SK-N-SH (cell line): ENCODE measurements around the gene STX16. TPM values are rescaled to one million over a fixed set of nuclear protein-coding genes. Genes with fewer than 3 reads are reported as not detected.
"Not testable (repeated sequence)": the region's sequence is repeated elsewhere in the genome, so short reads cannot be mapped to it uniquely, and the experiment has no call there.

Experiments
- CTCF ChIA-PET: fragments of 300-600, 350-600 bp; formaldehyde crosslinking; extraction: SDS; loops from one replicate; lab custom pipeline; 2021; lab: Yijun Ruan, JAX
- POLR2A ChIA-PET: fragments of 350-600 bp; sonication (Branson Sonifier 250); formaldehyde crosslinking; extraction: SDS; loops from one replicate; lab custom pipeline; 2020; ENCODE audit warnings: antibody characterized with exemption, inconsistent platforms; lab: Yijun Ruan, JAX
- DNase-seq: peaks from one replicate; pipeline ENCODE4 v3.0.0; 2012
- H2AFZ ChIP-seq: fragments of 200-600 bp; sonication (generic); 2 replicates; pipeline ENCODE4 v1.8.1; 2016; ENCODE audit warnings: antibody characterized with exemption, mild to moderate bottlenecking, low read depth
- H3F3A ChIP-seq: fragments of 200-600 bp; sonication (generic); replicated peaks from 2 replicates; pipeline ENCODE3; 2016; ENCODE audit warnings: antibody characterized with exemption, mild to moderate bottlenecking; ENCODE audit not compliant: insufficient read depth
- H3K27ac ChIP-seq, 2 experiments: fragments of 200-500 bp in 1 of 2; fragments of 200-600 bp in 1 of 2; sonication (Bioruptor generic) in 1 of 2; sonication (generic), shearing (Covaris generic) in 1 of 2; 2 replicates each; pipeline versions ENCODE4 v1.5.1 to v1.6.1; 2014 to 2016; ENCODE audit warnings: low read depth in 2 of 2, inconsistent platforms in 1 of 2, low read length in 1 of 2, mild to moderate bottlenecking in 1 of 2, mixed read lengths in 1 of 2
- H3K27me3 ChIP-seq: fragments of 200-600 bp; sonication (generic), shearing (Covaris generic); 2 replicates; pipeline ENCODE4 v1.6.1; 2016; ENCODE audit warnings: mixed run types; ENCODE audit not compliant: insufficient read depth
- H3K36me3 ChIP-seq, 2 experiments: fragments of 200-500 bp in 1 of 2; fragments of 200-600 bp in 1 of 2; sonication (Bioruptor generic) in 1 of 2; sonication (generic) in 1 of 2; replicated peaks in 1 of 2; 2 replicates each; pipeline versions ENCODE3 to v1.5.1; 2014 to 2016; ENCODE audit warnings: low read length in 1 of 2, mild to moderate bottlenecking in 1 of 2; ENCODE audit not compliant: insufficient read depth in 2 of 2, control insufficient read depth in 1 of 2
- H3K4me1 ChIP-seq, 2 experiments: fragments of 200-500 bp in 1 of 2; fragments of 200-600 bp in 1 of 2; sonication (Bioruptor generic) in 1 of 2; sonication (generic), shearing (Covaris generic) in 1 of 2; 2 replicates each; pipeline versions ENCODE4 v1.5.1 to v1.6.1; 2014 to 2016; ENCODE audit warnings: low read depth in 1 of 2, low read length in 1 of 2, mixed run types in 1 of 2; ENCODE audit not compliant: insufficient read depth in 2 of 2, control insufficient read depth in 1 of 2
- H3K4me2 ChIP-seq: fragments of 200-600 bp; sonication (generic), shearing (Covaris generic); 2 replicates; pipeline ENCODE4 v1.6.1; 2017; ENCODE audit warnings: mixed run types
- H3K4me3 ChIP-seq, 2 experiments: fragments of 200-500 bp in 1 of 2; fragments of 200-600 bp in 1 of 2; sonication (Bioruptor generic) in 1 of 2; sonication (generic), shearing (Covaris generic) in 1 of 2; 2 replicates each; pipeline versions ENCODE4 v1.5.1 to v1.8.1; 2014 to 2016; ENCODE audit warnings: low read depth in 2 of 2, inconsistent platforms in 1 of 2, low read length in 1 of 2, mild to moderate bottlenecking in 1 of 2, mixed read lengths in 1 of 2, moderate library complexity in 1 of 2
- H3K79me2 ChIP-seq: fragments of 200-600 bp; sonication (generic); 2 replicates; pipeline ENCODE4 v1.8.1; 2017; ENCODE audit warnings: mild to moderate bottlenecking; ENCODE audit not compliant: insufficient read depth
- H3K9ac ChIP-seq: fragments of 200-600 bp; sonication (generic); 2 replicates; pipeline ENCODE4 v1.6.1; 2017; ENCODE audit warnings: mixed run types
- H3K9me2 ChIP-seq: fragments of 200-600 bp; sonication (generic); 2 replicates; pipeline ENCODE4 v1.6.1; 2017; ENCODE audit warnings: mixed run types
- H3K9me3 ChIP-seq: fragments of 200-600 bp; sonication (generic); 2 replicates; pipeline ENCODE4 v1.6.1; 2017; ENCODE audit warnings: mixed run types, mild to moderate bottlenecking, moderate library complexity
- H4K20me1 ChIP-seq: fragments of 200-600 bp; sonication (generic); 2 replicates; pipeline ENCODE4 v1.6.1; 2017; ENCODE audit warnings: mild to moderate bottlenecking, mixed run types; ENCODE audit not compliant: insufficient read depth
- CHD2 ChIP-seq: fragments of 150-350 bp; IDR thresholded peaks from 2 replicates; pipeline ENCODE4 v1.6.1; 2018; ENCODE audit warnings: low read length; ENCODE audit not compliant: partially characterized antibody
- ELF1 ChIP-seq: IDR thresholded peaks from 2 replicates; pipeline ENCODE4 v1.4.0; 2012
- FOSL2 ChIP-seq: IDR thresholded peaks from 2 replicates; pipeline ENCODE4 v1.4.0; 2012; ENCODE audit warnings: low read depth, mild to moderate bottlenecking, moderate library complexity, borderline replicate concordance
- FOXJ3 ChIP-seq: sonication (generic); formaldehyde crosslinking; IDR thresholded peaks from 2 replicates; pipeline ENCODE4 v1.5.1; 2020; ENCODE audit warnings: mild to moderate bottlenecking, missing genetic modification reagents
- FOXM1 ChIP-seq: IDR thresholded peaks from 2 replicates; pipeline ENCODE4 v1.4.0; 2012; ENCODE audit warnings: low read depth, mild to moderate bottlenecking
- GATA2 ChIP-seq: sonication (generic); formaldehyde crosslinking; IDR thresholded peaks from 2 replicates; pipeline ENCODE4 v1.5.0; 2020; ENCODE audit warnings: mild to moderate bottlenecking, missing genetic modification reagents
- MEF2A ChIP-seq: IDR thresholded peaks from 2 replicates; pipeline ENCODE4 v1.4.0; 2012; ENCODE audit warnings: low read depth, borderline replicate concordance
- NRF1 ChIP-seq: IDR thresholded peaks from 2 replicates; pipeline ENCODE4 v1.6.1; 2012; ENCODE audit warnings: low read depth, mild to moderate bottlenecking, low read length
- RAD21 ChIP-seq: IDR thresholded peaks from 2 replicates; pipeline ENCODE4 v1.6.1; 2012; ENCODE audit warnings: mild to moderate bottlenecking, low read length
- RCOR1 ChIP-seq: fragments of 150-350 bp; IDR thresholded peaks from 2 replicates; pipeline ENCODE4 v1.6.1; 2017; ENCODE audit warnings: antibody characterized with exemption, low read length
- RXRA ChIP-seq: IDR thresholded peaks from 2 replicates; pipeline ENCODE4 v1.4.0; 2012; ENCODE audit warnings: low read depth, mild to moderate bottlenecking, borderline replicate concordance
- SIN3A ChIP-seq: IDR thresholded peaks from 2 replicates; pipeline ENCODE4 v1.6.1; 2012; ENCODE audit warnings: low read depth, mild to moderate bottlenecking, low read length, moderate library complexity, borderline replicate concordance
- TAF1 ChIP-seq: IDR thresholded peaks from 2 replicates; pipeline ENCODE4 v1.6.1; 2012; ENCODE audit warnings: low read depth, mild to moderate bottlenecking, low read length, moderate library complexity, borderline replicate concordance
- TEAD4 ChIP-seq: IDR thresholded peaks from 2 replicates; pipeline ENCODE4 v1.4.0; 2012; ENCODE audit warnings: mild to moderate bottlenecking, borderline replicate concordance; ENCODE audit not compliant: insufficient read depth
- YY1 ChIP-seq: IDR thresholded peaks from 2 replicates; pipeline ENCODE4 v1.4.0; 2012; ENCODE audit warnings: low read depth, mild to moderate bottlenecking
- WGBS: methylation state at CpG from one replicate; pipeline ENCODE4 v1.1.6; 2017; ENCODE audit warnings: low lambda C conversion rate; 5-methylcytosine and 5-hydroxymethylcytosine counted together
- polyA plus RNA-seq, 3 experiments: library from polyadenylated mRNA; depleted of rRNA; stranded (reverse); fragments of >200 nt; gene quantifications; 2 replicates each; pipeline ENCODE4 v1.2.3, GENCODE V29; 2012
- TF ChIP-seq, protein P1 (sequence below): fragments of 200-600 bp; sonication (generic); IDR thresholded peaks from 2 replicates; pipeline ENCODE4 v1.6.1; 2017; ENCODE audit warnings: antibody characterized with exemption, mild to moderate bottlenecking, moderate library complexity
- TF ChIP-seq, protein P2 (sequence below): fragments of 150-350 bp; IDR thresholded peaks from 2 replicates; pipeline ENCODE4 v1.6.1; 2017; ENCODE audit warnings: antibody characterized with exemption, low read length, low read depth, borderline replicate concordance

The STX16 gene
- polyA plus RNA-seq, 1 of the 3 experiments (the other 2 are of a cell fraction), result 63.8 TPM

DNA sequence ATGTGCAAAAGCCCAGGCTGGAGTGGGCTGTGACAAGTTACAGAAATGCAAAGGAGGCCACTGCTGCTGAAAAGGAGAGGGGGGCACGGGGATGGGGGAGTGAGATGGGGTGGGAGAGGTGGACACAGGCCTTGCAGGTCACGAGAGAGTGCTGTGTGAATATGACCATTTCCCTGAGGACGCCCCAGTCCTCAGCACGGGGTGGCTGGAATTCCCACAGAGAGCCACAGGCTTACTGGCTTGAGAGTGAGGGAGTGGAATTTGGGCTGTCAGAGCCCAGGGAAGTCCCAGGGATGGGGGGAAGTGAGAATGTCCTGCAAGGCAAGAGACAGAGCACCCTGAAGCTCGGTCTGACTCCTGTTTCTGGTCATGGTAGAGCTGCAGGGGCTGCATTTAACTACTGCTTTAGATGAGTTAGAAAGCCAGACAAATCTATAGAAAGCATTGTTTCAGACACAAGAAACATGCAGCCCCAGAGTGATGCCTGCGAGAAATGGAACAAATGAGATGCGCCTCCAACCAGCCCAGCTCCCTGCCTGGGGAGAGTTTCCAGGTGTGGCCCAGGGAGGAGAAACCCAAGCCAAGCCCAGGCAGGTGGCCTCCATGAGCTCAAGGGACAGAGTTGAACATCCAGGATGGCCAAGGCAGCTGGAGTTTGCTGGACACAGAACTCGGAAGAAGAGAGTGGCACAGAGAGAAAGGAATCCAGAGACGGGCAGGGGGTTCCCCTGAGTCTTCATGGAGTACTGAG, 72.0 kb downstream of the STX16 start (continued):
- no peak for TF ChIP-seq YY1
- TF ChIP-seq, all 33 proteins: peak for 0

DNA sequence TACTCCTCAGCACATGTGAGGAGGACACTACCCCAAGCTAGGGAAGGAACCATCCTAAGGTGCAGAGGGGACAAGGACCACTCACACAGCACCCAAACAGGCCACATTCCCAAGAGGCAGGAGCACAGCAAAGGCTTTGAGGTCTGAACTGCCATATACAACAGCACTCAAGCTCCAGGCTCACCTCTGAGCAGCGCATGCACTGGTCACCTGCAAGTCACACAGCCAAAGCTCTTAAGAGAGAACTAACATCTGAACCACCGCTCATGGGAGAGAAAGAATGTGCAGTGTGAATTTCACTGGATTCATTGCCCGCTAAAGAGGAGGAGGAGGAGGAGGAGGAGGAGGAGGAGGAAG, 72.5 kb downstream of the STX16 start:
- H3K36me3 ChIP-seq, result no peaks in the 10 kb centered on the region
- no peaks in the 10 kb centered on the region for H3K4me1 ChIP-seq
- no peaks in the 10 kb centered on the region for H3K9me2 ChIP-seq
- H3K9me3 ChIP-seq, result no peaks in the 10 kb centered on the region
- TF ChIP-seq CHD2 (no peak), FOXJ3 (CRISPR knock-in tag) (no peak), NRF1 (no peak), RAD21 (no peak), TAF1 (no peak), FOSL2 (no peak), RXRA (no peak), FOXM1 (no peak), TEAD4 (no peak), GATA2 (no peak), ELF1 (no peak), RCOR1 (no peak), SIN3A (no peak), MEF2A (no peak)
- TF ChIP-seq, protein P1, sequence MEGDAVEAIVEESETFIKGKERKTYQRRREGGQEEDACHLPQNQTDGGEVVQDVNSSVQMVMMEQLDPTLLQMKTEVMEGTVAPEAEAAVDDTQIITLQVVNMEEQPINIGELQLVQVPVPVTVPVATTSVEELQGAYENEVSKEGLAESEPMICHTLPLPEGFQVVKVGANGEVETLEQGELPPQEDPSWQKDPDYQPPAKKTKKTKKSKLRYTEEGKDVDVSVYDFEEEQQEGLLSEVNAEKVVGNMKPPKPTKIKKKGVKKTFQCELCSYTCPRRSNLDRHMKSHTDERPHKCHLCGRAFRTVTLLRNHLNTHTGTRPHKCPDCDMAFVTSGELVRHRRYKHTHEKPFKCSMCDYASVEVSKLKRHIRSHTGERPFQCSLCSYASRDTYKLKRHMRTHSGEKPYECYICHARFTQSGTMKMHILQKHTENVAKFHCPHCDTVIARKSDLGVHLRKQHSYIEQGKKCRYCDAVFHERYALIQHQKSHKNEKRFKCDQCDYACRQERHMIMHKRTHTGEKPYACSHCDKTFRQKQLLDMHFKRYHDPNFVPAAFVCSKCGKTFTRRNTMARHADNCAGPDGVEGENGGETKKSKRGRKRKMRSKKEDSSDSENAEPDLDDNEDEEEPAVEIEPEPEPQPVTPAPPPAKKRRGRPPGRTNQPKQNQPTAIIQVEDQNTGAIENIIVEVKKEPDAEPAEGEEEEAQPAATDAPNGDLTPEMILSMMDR, result no peak
- TF ChIP-seq, protein P2, sequence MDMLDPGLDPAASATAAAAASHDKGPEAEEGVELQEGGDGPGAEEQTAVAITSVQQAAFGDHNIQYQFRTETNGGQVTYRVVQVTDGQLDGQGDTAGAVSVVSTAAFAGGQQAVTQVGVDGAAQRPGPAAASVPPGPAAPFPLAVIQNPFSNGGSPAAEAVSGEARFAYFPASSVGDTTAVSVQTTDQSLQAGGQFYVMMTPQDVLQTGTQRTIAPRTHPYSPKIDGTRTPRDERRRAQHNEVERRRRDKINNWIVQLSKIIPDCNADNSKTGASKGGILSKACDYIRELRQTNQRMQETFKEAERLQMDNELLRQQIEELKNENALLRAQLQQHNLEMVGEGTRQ, result no peak
- H3K27me3 ChIP-seq, result peaks cover 10% of the 10 kb centered on the region; the same call in 1 of the 2 replicates
- CTCF ChIA-PET, result no interaction called here
- H3K79me2 ChIP-seq, result no peaks in the 10 kb centered on the region
- DNase-seq, result no peak
- no peaks in the 10 kb centered on the region for H3F3A ChIP-seq
- H2AFZ ChIP-seq, result no peak overlapping the region
- POLR2A ChIA-PET, result no interaction called here
- H4K20me1 ChIP-seq, result no peaks in the 10 kb centered on the region
- H3K4me3 ChIP-seq, result no peak overlapping the region
- H3K9ac ChIP-seq, result no peak overlapping the region
- no peak overlapping the region for H3K27ac ChIP-seq
- no peak overlapping the region for H3K4me2 ChIP-seq
- 74% methylated on average over 3 of the region's 3 CpGs for WGBS

DNA sequence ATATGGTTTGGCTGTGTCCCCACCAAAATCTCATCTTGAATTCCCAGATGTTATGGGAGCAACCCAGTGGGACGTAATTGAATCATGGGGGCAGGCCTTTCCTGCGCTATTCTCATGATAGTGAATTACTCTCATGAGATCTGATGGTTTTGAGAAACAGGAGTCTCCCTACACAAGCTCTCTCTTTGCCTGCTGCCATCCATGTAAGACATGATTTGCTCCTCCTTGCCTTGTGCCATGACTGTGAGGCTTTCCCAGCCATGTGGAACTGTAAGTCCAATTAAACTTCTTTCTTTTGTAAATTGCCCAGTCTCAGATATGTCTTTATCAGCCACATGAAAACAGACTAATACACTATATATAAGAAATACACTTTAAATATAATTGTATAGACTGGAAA, 75.1 kb downstream of the STX16 start:
- H4K20me1 ChIP-seq, H3K4me2 ChIP-seq, H3K79me2 ChIP-seq, CTCF ChIA-PET, H3K9me2 ChIP-seq, H3K4me3 ChIP-seq, H3K27ac ChIP-seq, H3K4me1 ChIP-seq, POLR2A ChIA-PET, H3F3A ChIP-seq, H3K36me3 ChIP-seq, H3K9me3 ChIP-seq, H2AFZ ChIP-seq, H3K9ac ChIP-seq, DNase-seq: not testable (repeated sequence)
- WGBS, result 21% methylated on average over 2 of the region's 2 CpGs
- H3K27me3 ChIP-seq, result peaks cover 10% of the 10 kb centered on the region; the same call in 1 of the 2 replicates
